COLO668 (cell line): ENCODE data around the gene PRXL2B.

Experiments used
- DNase-seq: peaks from one replicate; lab custom pipeline; 2025; ENCODE audit not compliant: unreplicated experiment; lab: John Stamatoyannopoulos, UW

PRXL2B gene

DNA sequence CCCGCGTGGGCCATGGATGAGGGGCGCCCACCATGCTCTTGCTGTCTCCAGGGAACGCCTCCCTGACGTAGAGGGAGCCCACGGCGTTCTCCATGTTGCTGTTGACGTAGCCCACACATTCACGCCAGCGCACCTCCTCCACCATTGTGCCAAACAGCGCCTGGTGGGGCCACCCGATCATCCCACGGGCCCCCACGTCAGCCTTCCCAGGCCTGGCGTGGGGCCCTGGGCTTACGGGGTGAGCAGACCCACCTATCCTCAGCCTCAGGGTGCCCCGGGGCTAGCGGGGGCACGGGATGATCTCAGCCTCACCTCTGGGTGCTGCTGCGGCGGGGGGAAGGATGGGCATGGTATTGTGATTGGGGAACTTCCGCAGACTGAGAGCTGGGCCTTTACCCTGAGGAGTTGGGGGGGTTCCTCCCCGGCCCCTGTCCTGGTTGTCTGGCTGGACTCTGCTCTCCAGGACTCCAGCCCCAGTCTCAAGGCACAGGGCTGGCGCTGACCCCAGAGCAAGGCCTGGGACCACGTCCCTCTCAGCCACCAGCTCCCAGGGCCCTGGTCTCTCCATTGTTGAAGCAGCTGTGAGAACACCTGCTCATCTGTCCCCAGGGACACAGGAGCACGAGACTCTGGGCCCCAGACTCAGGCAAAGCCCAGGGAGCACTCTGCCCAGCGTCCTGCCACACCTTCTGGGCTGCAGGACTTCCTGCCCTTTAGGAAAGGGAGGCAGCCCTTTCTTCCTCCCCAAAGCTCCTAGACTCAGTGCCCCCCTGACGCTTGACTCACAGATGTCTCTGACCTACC lies 10.2 kb downstream of the PRXL2B start:
- peak; percentile 64 for DNase-seq

- DNase-seq: no peak
Observed at GRCh38 chr1:2597441-2598328, 11.1 kb downstream of the PRXL2B start.

DNA sequence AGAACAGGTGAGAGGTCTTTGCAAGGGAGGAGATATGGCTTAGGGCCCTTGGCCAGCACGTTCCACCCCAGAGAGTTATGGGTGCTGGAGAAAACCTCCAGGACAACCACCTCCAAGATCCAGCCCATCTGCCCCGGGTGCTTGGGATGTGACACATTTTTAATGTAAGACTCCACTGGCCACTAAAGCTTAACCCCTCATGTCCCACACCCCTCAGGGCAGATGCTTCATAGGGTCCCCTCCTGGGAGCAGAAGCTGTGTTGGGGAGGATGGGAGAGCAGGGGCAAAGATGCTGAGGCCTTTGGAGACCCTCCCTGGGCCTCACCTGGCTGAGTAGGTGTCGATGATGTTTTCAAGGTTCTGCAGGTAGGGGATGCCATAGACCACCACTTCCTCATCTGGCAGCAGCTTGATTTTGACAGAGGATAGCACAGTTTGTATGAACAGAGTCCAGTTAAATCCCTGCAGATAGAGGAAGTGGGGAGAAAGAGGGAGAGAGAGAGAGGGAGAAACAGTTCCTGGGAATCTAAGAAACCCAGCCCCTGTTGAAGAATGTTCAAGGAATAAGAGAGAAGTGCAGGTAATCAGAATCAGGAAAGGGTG lies 11.9 kb downstream of the PRXL2B start:
- DNase-seq: no peak

GRCh38 chr1:2601721-2602303 lies 15.2 kb downstream of the PRXL2B start:
- DNase-seq: no peak

GRCh38 chr1:2602311-2602835 lies 15.8 kb downstream of the PRXL2B start:
- no peak for DNase-seq

DNA sequence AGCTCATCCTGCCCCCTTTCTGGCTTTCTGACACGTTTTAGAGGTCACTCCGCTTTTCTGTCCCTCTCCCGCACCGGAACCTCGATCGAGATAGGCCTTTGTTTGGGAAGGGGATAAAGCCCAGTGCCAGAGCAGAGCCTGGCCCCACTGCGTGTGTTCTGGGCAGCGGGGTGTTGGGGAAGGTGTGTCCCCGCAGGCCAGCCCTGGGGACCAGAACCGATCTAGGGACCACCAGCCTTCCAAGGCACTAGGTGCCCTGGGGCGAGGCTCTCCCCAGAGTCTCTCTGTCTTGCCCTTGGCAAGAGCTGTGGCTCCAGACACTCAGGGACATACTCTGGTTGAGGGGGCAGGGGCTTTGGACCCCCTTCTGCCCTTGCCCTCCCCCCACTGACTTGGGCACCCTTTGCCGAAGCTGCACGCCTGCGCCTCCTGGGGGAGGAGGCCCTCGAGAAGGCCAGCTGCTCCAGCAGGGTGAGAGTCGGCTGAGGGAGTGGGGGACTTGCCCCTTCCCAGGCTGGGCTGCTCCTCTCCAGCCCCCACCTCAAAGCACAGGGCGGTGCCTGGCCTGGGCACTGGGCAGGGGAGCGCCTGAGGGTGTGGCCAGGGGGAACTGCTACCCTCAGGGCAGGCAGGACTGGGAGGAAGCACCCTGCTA lies 16.4 kb downstream of the PRXL2B start:
- no peak for DNase-seq

- DNase-seq: no peak
Observed at GRCh38 chr1:2603521-2604155, 17.1 kb downstream of the PRXL2B start.

DNA sequence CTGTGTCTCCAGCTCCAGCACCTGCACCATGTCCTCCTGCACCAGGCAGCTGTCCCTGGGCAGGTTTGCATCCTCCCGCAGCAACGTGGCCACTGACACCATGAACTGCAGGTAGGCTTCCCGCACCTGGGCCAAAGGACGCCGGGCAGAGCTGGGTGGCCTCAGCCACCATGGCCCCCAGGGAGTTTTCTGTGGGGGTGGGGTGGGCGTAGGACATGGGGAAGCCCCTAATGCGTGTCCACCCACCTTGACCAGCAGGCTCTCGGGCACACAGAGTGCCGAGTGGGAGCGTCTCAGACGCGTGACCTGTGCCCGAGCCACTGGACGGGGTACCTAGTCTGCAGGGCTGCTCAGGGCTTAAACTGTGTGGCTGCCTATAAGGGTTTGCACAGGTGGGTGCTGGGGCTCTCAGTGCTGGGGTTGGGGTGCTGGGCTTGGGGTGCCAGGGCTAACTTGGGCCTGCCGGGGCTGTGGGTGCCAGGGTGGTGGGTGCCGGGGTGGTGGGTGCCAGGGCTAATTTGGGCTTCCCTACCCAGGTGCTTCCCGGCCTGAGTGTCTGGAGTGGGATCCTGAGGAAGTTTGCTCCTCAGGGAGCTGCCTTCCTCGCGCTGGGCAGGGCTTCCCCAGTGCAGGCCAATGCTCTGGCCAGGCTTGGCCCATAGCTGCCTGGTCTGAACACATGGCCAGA lies 17.7 kb downstream of the PRXL2B start:
- no peak for DNase-seq

- DNase-seq: no peak
Observed at GRCh38 chr1:2604844-2605508, 18.4 kb downstream of the PRXL2B start.

DNA sequence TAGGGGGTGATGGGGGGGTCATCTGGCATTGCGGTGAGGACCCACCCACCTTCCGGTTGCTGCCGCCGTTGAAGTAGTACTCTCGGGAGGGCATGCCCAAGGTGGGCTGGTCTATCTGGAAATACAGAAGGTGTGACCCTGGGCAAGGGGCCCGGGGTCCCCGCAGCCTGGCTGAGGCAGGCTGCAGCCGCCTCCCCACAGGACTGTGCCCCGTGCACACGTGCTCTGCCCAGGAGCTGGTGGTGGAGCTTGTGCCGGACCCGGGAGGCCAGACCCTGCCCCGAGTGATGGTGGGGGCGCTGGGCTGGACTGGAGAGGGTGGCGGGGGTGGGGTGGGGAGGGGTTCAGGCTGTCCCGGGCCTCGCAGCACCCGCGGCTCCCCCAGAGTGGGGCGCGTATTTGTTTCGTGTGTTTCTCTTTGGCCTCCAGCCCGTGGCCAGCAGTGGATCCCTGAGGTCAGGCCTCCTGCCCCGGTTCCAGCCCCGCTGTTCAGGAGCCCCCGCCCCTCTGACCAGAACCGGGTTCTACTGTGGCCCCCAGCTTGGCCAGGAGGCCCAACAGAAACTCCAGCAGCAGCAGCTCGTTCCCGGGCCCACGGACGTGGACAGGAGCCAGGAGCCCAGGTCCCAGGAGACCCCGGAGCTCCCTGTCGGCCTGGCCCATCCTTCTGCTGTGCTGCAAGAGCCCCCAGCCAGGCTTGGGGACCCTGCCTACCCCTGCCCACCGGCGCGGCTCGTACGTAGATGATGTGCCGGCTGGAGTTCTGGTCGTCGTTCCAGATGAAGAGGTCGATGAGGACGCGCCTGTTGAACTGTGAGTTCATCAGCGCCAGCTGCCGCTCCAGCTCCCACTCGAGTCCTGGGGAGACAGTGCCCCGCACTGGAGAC lies 19.2 kb downstream of the PRXL2B start:
- DNase-seq: no peak

DNA sequence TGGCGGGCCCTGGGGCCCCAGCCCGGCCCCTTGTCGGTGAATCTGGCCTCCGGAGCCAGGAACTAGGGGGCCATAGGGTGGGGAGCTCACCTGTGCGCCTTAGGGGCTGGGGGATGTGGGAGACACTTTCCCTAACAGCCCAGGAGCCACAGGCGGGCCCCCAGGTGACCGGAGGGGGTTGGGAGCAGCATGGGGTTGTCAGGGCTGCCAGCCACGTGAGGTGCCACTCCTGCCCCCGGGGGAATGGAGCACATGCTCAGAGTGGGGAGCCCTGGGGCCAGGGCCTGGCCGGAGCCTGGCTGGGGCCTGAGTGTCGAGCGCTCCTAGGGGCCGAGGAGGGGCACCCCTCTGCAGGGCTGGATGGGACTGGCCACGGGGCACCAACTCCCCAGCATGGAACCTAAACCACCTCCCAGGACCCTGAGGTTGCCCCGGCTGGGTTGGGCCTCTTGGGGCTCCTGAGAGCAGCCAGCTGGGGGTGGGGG lies 19.9 kb downstream of the PRXL2B start:
- no peak for DNase-seq

- DNase-seq: no peak
Observed at GRCh38 chr1:2606881-2607621, 20.5 kb downstream of the PRXL2B start.

- no peak for DNase-seq
Observed at GRCh38 chr1:2607641-2608091, 21.1 kb downstream of the PRXL2B start.

DNA sequence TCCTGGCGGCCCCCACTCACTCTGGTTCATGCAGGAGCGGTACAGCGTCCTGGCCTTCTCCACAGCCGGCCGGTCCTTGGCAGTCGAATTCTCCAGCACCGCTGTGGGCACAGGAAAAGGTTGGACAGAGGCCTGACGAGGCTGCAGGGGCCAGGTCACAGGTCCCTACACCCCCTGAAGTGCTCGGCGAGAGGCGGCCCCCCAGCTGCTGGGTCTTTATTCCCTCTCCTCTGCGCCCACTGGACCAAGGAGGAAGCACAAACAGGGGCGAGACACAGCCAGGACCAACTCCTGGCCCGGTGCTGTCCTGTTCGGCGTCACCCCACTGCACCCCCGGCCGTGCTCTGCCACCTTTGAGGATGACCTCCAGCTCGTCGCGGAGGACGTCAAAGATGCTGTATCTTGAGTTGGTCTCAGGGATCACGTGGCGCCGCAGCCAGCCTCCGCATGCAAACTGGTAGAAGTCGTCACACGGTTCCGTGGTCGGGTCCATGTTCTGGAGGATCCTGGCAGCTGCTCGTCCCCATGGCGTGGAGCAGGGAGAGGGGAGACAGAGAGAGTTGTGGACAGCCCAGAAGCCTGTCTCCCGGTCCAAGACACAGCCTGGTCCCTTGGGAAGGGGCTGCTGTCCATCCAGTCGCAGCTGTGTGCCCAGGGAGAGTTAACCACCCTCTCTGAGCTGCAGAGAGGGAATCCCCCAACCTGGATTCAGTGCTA lies 22.9 kb downstream of the PRXL2B start:
- no peak for DNase-seq

DNA sequence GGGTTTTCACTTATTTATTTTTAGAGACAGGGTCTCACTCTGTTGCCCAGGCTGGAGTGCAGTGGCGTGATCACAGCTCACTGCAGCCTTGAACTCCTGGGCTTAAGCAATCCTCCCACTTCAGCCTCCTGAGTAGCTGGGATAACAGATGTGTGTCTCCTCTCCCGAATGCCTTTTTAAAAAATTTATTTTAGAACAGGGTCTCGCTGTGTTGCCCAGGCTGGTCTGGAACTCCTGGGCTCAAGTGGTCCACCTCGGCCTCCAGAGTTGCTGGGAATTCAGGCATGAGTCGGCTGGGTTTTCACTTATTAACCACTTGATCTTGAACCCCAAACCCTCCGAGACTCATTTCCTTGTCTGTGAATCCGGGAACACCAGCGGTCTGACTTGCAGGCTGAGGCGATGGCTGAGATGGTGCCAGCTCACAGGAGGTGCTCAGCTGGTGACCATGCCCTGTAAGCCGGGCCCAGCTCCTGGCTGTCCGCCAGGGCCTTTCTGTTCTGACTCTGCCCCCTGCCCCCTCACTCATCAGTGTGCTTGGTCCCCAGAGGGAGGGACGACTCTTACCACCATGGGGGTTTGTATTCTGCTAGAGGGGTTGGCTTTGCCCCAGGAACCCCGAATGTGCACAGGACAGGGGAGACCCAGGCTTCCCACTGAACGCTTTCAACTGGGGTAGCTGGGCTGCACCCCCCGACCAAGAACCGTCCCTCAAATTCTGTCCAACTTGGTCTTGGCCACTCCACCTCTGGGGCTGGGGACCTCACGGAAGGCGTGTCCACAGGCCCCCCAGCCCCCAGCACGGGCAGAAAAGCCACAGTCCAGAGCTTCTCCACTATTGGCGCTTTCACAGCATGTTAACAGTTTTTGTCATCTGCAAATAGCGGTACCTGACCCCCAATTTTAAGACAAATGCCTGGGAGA lies 23.7 kb downstream of the PRXL2B start:
- DNase-seq: no peak
